Thyroid gland (tissue), 4 donors: ENCODE measurements around the gene AKT2. TPM values are rescaled to one million over a fixed set of nuclear protein-coding genes. Genes with fewer than 3 reads are reported as not detected.

ENCODE experiments used
- DNase-seq, 2 donors: peaks; one replicate each; pipeline ENCODE4 v3.0.0-alpha.2; 2019
- H3K27ac ChIP-seq, 3 donors: fragments of 200-600 bp; sonication (generic); 1 replicate in 2 of 3; 2 replicates in 1 of 3; pipeline ENCODE4 v1.5.1; 2016 to 2019; ENCODE audit warnings: mild to moderate bottlenecking in 1 of 3, moderate library complexity in 1 of 3
- H3K27me3 ChIP-seq: fragments of 200-600 bp; sonication (generic); one replicate; pipeline ENCODE4 v1.5.1; 2019
- H3K36me3 ChIP-seq, 2 donors: fragments of 200-600 bp; sonication (generic); one replicate each; pipeline ENCODE4 v1.5.1; 2016 to 2019
- H3K4me1 ChIP-seq, 2 donors: fragments of 200-600 bp; sonication (generic); one replicate each; pipeline ENCODE4 v1.5.1; 2017 to 2019
- H3K4me3 ChIP-seq, 3 donors: fragments of 200-600 bp; sonication (generic); replicated peaks in 1 of 3; 1 replicate in 2 of 3; 2 replicates in 1 of 3; pipeline ENCODE4 v1.5.1; 2016; ENCODE audit warnings: mild to moderate bottlenecking in 1 of 3
- H3K9me3 ChIP-seq: fragments of 200-600 bp; sonication (generic); one replicate; pipeline ENCODE4 v1.5.1; 2017
- POLR2A ChIP-seq, 2 donors: fragments of 450-650 bp; IDR thresholded peaks; one replicate each; pipeline ENCODE4 v1.6.1; 2017; ENCODE audit warnings: antibody characterized with exemption in 2 of 2, mild to moderate bottlenecking in 2 of 2, moderate library complexity in 1 of 2
- WGBS, 2 donors: methylation state at CpG; one replicate each; pipeline ENCODE4 v1.1.5; 2017; 5-methylcytosine and 5-hydroxymethylcytosine counted together
- intact Hi-C: fragments of 100-400 bp; cut with DNase I; formaldehyde crosslinking; loops from one replicate; pipeline ENCODE4 v1.15.1; 2023
- total RNA-seq, 4 donors: library from RNA; depleted of rRNA; stranded (reverse); fragments of >200 nt; gene quantifications; one replicate each; pipeline ENCODE4 v1.2.3, GENCODE V29; 2016
- TF ChIP-seq, protein P1 (sequence below), 6 experiments: fragments of 200-600 bp in 3 of 6; fragments of 450-650 bp in 3 of 6; sonication (generic) in 3 of 6; IDR thresholded peaks; one replicate each; pipeline ENCODE4 v1.5.1; 2016 to 2019; ENCODE audit warnings: antibody characterized with exemption in 6 of 6, mild to moderate bottlenecking in 2 of 6, inconsistent platforms in 1 of 6, moderate library complexity in 1 of 6

AKT2 gene
- total RNA-seq, 4 donors from 2014 or later, result 166 to 285 (median 190) TPM

DNA sequence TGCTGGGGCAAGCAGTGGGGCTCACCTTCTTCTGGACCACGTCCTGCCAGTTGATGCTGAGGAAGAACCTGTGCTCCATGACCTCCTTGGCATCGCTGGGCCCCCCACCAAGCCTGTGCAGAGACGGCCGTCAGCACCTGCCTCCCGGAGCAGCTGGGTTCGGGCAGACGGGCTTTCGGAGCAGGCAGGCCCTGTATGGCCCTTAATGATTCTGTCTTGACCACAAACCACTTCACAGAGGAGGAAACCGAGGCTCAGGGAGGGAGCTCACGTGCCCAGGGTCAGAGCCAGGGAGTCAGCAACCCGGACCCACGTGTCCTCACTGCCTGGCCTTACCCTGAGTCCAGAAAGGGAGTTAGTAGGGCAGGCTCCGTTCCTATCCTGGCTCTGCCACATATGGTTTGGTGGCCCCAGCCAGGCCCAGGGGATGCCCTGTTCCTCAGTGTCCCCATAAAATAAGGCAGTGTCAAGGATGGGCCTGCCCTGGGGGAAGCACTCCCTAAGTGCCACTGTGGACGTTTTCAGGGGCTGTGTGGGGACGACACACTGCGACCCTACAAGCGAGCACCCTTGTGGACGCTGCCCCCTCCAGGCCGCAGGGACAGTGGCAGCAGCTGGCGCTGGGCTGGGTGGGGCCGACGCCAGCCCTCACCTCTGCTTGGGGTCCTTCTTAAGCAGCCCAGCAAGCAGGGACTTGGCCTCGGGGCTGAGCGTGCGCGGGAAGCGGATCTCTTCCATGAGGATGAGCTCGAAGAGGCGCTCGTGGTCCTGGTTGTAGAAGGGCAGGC, 49.7 kb downstream of the AKT2 start:
- Histone ChIP-seq H3K9me3 (no peaks in the 10 kb centered on the region), H3K27me3 (no peaks in the 10 kb centered on the region), H3K36me3 (peaks cover 54 to 71% of the 10 kb centered on the region in 2 donors), H3K4me3 (no peak overlapping the region), H3K27ac (no peak overlapping the region), H3K4me1 (peaks cover 0 to 15% of the 10 kb centered on the region in 2 donors)
- intact Hi-C loops, result loop anchor here (5.0 kb wide), 1 partner anchor 47 kb away; no protein-coding TSS in a partner anchor
- no peak for DNase-seq
- no peak for TF ChIP-seq POLR2A (IDR thresholded peaks at IDR 0.05)
- TF ChIP-seq, protein P1, sequence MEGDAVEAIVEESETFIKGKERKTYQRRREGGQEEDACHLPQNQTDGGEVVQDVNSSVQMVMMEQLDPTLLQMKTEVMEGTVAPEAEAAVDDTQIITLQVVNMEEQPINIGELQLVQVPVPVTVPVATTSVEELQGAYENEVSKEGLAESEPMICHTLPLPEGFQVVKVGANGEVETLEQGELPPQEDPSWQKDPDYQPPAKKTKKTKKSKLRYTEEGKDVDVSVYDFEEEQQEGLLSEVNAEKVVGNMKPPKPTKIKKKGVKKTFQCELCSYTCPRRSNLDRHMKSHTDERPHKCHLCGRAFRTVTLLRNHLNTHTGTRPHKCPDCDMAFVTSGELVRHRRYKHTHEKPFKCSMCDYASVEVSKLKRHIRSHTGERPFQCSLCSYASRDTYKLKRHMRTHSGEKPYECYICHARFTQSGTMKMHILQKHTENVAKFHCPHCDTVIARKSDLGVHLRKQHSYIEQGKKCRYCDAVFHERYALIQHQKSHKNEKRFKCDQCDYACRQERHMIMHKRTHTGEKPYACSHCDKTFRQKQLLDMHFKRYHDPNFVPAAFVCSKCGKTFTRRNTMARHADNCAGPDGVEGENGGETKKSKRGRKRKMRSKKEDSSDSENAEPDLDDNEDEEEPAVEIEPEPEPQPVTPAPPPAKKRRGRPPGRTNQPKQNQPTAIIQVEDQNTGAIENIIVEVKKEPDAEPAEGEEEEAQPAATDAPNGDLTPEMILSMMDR (IDR thresholded peaks at IDR 0.05), result no peak
- WGBS, 2 donors, result 91 to 92% methylated on average over 19 to 30 of the region's 30 CpGs

GRCh38 chr19:40234429-40235237, 50.5 kb downstream of the AKT2 start:
- no peak for TF ChIP-seq POLR2A (IDR thresholded peaks at IDR 0.05)
- TF ChIP-seq, protein P1 (IDR thresholded peaks at IDR 0.05), result no peak
- DNase-seq, result no peak
- Histone ChIP-seq H3K27me3 (no peaks in the 10 kb centered on the region), H3K27ac (no peak overlapping the region), H3K9me3 (no peaks in the 10 kb centered on the region), H3K4me3 (no peak overlapping the region), H3K4me1 (peaks cover 0 to 15% of the 10 kb centered on the region in 2 donors), H3K36me3 (peaks cover 52 to 63% of the 10 kb centered on the region in 2 donors)
- intact Hi-C loops, result loop anchor here (5.0 kb wide), 1 partner anchor 48 kb away; no protein-coding TSS in a partner anchor
- 87 to 91% methylated on average over 20 to 22 of the region's 22 CpGs for WGBS, 2 donors

DNA sequence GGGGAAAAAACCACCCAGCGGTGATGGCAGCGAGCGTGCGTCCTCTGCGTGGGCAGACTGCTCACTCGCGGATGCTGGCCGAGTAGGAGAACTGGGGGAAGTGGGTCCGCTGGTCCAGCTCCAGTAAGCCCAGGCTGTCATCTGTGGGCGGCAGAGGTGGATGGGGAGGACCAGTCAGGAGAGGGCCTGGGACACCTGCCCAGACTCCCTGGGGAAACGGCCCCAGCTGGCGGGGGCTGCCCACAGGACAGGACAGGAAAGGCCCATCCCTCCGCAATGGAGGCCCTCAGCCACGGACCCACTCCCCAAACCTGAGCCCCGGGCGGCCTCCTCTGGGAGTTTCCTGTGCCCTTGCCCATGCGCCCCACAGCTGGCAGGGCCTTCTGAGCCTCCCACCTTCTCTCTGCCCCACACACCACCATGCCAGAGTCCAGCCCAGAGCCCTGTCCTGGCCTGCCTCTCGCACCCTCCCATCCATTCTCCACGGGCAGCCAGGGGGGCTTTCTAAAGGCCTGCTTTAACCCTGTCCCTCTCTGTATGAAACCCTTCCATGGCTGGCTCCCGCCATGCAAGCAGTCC, 51.2 kb downstream of the AKT2 start:
- WGBS, 2 donors, result 90 to 95% methylated on average over 20 of the region's 20 CpGs
- peaks cover 45 to 56% of the 10 kb centered on the region in 2 donors for H3K36me3 ChIP-seq

GRCh38 chr19:40232949-40233810, 52.0 kb downstream of the AKT2 start:
- no peak for DNase-seq
- Histone ChIP-seq H3K36me3 (peaks cover 43 to 49% of the 10 kb centered on the region in 2 donors), H3K9me3 (no peaks in the 10 kb centered on the region), H3K27me3 (no peaks in the 10 kb centered on the region), H3K4me1 (peaks cover 0 to 15% of the 10 kb centered on the region in 2 donors), H3K4me3 (no peak overlapping the region), H3K27ac (peak overlapping the region in 1 of 3 donors; percentile 23)
- WGBS, 2 donors, result 90 to 94% methylated on average over 10 to 12 of the region's 25 CpGs
- intact Hi-C loops, result no loop called here
- TF ChIP-seq POLR2A (IDR thresholded peaks at IDR 0.05), result no peak
- TF ChIP-seq, protein P1 (IDR thresholded peaks at IDR 0.05), result no peak

More for the DNA sequence above, 51.2 kb downstream of the AKT2 start:
- intact Hi-C loops, result no loop called here
- H3K4me3 ChIP-seq, result no peak overlapping the region
- no peaks in the 10 kb centered on the region for H3K9me3 ChIP-seq
- TF ChIP-seq POLR2A (IDR thresholded peaks at IDR 0.05), result no peak
- TF ChIP-seq, protein P1 (IDR thresholded peaks at IDR 0.05), result no peak
- DNase-seq, result no peak
- peaks cover 0 to 15% of the 10 kb centered on the region in 2 donors for H3K4me1 ChIP-seq
- H3K27ac ChIP-seq, result peak overlapping the region in 1 of 3 donors; percentile 2
- no peaks in the 10 kb centered on the region for H3K27me3 ChIP-seq
